H1 (cell line): ENCODE measurements around the gene RGS9. TPM values are rescaled to one million over a fixed set of nuclear protein-coding genes. Genes with fewer than 3 reads are reported as not detected.

ENCODE experiments used
- RAD21 ChIP-seq, 2 experiments: IDR thresholded peaks in 1 of 2; conservative IDR thresholded peaks in 1 of 2; 2 replicates each; pipeline ENCODE4 v1.6.1; 2011; ENCODE audit warnings: low read depth in 2 of 2, low read length in 2 of 2, improper control_type of control experiment in 1 of 2, inconsistent platforms in 1 of 2, mild to moderate bottlenecking in 1 of 2, moderate library complexity in 1 of 2
- polyA plus RNA-seq, 7 experiments: library from polyadenylated mRNA; depleted of rRNA in 3 of 7; stranded (reverse) in 5 of 7; unstranded in 2 of 7; fragments of >200 nt in 5 of 7; fragments of 200-250 nt in 2 of 7; gene quantifications; 1 replicate in 5 of 7; 2 replicates in 1 of 7; 4 replicates in 1 of 7; pipeline versions ENCODE4 v1.2.1 to v1.2.3, GENCODE V29; 2011 to 2013; ENCODE audit warnings: missing spikeins in 2 of 7, mixed read lengths in 2 of 7
- total RNA-seq: library from RNA; stranded (reverse); fragmentation: NEBNext Ultra II Directional; extraction: Animal tissue kit (Norgen Biotek cat#: 25700); gene quantifications from 2 replicates; pipeline ENCODE4 v1.2.1, GENCODE V29; 2021
- TF ChIP-seq, protein P1 (sequence below): fragments of 300-600 bp; sonication (generic); IDR thresholded peaks from 2 replicates; pipeline ENCODE4 v1.7.1; 2012; ENCODE audit warnings: low read length, moderate library complexity, mild to moderate bottlenecking, inconsistent platforms; ENCODE audit not compliant: insufficient replicate concordance

Gene RGS9
- total and polyA plus RNA-seq, 2 of the 8 experiments (the other 6 are each of a cell fraction or from before 2014, with no cell fraction given) = 8.9 to 20.5 TPM

DNA sequence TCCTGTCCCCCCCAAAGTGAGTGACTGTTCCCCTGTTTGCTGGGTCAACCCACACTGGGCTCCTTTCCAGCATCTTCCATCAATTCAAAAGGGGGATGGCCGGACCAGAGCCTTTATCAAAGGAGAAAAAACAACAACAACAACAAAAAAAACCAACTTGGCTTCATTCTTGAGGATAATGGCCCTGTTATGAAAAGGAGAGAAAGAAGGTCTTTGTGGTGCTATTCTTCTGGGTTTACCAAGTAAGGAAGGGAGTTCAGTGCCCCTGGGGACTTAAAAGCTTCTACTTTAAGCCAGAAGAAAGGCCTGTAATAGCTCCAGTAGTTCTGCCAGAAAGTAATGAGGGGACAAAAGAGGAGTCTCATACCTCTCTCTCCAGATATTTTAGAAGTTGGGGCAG is 71.5 kb downstream of the RGS9 start (continued):
- TF ChIP-seq, protein P1, sequence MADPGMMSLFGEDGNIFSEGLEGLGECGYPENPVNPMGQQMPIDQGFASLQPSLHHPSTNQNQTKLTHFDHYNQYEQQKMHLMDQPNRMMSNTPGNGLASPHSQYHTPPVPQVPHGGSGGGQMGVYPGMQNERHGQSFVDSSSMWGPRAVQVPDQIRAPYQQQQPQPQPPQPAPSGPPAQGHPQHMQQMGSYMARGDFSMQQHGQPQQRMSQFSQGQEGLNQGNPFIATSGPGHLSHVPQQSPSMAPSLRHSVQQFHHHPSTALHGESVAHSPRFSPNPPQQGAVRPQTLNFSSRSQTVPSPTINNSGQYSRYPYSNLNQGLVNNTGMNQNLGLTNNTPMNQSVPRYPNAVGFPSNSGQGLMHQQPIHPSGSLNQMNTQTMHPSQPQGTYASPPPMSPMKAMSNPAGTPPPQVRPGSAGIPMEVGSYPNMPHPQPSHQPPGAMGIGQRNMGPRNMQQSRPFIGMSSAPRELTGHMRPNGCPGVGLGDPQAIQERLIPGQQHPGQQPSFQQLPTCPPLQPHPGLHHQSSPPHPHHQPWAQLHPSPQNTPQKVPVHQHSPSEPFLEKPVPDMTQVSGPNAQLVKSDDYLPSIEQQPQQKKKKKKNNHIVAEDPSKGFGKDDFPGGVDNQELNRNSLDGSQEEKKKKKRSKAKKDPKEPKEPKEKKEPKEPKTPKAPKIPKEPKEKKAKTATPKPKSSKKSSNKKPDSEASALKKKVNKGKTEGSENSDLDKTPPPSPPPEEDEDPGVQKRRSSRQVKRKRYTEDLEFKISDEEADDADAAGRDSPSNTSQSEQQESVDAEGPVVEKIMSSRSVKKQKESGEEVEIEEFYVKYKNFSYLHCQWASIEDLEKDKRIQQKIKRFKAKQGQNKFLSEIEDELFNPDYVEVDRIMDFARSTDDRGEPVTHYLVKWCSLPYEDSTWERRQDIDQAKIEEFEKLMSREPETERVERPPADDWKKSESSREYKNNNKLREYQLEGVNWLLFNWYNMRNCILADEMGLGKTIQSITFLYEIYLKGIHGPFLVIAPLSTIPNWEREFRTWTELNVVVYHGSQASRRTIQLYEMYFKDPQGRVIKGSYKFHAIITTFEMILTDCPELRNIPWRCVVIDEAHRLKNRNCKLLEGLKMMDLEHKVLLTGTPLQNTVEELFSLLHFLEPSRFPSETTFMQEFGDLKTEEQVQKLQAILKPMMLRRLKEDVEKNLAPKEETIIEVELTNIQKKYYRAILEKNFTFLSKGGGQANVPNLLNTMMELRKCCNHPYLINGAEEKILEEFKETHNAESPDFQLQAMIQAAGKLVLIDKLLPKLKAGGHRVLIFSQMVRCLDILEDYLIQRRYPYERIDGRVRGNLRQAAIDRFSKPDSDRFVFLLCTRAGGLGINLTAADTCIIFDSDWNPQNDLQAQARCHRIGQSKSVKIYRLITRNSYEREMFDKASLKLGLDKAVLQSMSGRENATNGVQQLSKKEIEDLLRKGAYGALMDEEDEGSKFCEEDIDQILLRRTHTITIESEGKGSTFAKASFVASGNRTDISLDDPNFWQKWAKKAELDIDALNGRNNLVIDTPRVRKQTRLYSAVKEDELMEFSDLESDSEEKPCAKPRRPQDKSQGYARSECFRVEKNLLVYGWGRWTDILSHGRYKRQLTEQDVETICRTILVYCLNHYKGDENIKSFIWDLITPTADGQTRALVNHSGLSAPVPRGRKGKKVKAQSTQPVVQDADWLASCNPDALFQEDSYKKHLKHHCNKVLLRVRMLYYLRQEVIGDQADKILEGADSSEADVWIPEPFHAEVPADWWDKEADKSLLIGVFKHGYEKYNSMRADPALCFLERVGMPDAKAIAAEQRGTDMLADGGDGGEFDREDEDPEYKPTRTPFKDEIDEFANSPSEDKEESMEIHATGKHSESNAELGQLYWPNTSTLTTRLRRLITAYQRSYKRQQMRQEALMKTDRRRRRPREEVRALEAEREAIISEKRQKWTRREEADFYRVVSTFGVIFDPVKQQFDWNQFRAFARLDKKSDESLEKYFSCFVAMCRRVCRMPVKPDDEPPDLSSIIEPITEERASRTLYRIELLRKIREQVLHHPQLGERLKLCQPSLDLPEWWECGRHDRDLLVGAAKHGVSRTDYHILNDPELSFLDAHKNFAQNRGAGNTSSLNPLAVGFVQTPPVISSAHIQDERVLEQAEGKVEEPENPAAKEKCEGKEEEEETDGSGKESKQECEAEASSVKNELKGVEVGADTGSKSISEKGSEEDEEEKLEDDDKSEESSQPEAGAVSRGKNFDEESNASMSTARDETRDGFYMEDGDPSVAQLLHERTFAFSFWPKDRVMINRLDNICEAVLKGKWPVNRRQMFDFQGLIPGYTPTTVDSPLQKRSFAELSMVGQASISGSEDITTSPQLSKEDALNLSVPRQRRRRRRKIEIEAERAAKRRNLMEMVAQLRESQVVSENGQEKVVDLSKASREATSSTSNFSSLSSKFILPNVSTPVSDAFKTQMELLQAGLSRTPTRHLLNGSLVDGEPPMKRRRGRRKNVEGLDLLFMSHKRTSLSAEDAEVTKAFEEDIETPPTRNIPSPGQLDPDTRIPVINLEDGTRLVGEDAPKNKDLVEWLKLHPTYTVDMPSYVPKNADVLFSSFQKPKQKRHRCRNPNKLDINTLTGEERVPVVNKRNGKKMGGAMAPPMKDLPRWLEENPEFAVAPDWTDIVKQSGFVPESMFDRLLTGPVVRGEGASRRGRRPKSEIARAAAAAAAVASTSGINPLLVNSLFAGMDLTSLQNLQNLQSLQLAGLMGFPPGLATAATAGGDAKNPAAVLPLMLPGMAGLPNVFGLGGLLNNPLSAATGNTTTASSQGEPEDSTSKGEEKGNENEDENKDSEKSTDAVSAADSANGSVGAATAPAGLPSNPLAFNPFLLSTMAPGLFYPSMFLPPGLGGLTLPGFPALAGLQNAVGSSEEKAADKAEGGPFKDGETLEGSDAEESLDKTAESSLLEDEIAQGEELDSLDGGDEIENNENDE = no peak
- TF ChIP-seq RAD21 (IDR thresholded peaks at IDR 0.05 in 1 of 2, conservative IDR thresholded peaks at IDR 0.05 in 1 of 2; ENCODE audit: low read depth in 2 of 2, low read length in 2 of 2) = no peak
